ENCODE results near the gene VAMP8. TPM values are rescaled to one million over a fixed set of nuclear protein-coding genes. Genes with fewer than 3 reads are reported as not detected.
"Not testable (repeated sequence)": the region's sequence is repeated elsewhere in the genome, so short reads cannot be mapped to it uniquely, and the experiment has no call there.

The VAMP8 gene
- total RNA-seq, 1 donor from 2014 or later = 69.9 TPM

- ATAC-seq = no peak
- no peak for DNase-seq (ENCODE audit: low spot score)
Measured at GRCh38 chr2:85597241-85597640, 19.9 kb downstream of the VAMP8 start.

DNA sequence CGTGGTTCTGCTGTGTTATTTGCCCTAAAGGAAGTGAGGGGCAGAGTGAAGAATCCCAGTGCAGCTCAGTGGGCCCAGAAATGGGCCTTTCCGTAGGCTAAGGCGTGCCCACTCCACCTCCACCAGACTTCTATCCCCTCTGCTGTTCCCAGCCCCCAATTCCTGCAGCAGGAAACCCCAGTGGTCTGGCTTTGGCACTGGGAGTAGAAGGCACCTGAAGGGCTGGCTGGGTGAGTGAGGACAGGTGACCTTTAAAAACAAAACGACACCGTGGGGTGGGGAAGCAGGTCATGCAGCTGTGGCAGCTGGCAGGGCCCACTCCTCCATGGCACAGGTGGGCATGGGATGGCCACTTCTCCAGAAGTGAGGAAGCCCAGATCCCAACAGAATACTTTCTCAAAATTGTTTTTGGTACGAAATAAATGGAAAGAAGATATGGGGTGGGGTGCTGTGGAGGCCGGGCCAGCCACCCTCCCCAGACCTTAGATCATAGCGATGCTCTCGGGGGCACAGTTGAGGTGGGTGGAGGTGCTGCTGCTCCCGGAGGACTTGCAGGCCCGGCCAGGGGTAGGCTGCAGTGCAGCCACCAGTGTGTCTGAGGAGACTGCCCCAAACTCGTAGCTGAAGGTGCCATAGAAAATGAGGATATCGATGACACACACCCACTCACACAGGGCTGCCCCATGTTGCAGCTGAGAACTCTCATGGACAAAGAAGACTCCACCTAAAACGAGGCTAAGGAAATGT, 21.4 kb downstream of the VAMP8 start:
- no peak for ATAC-seq
- DNase-seq (ENCODE audit: low spot score) = no peak

GRCh38 chr2:85599468-85600234, 22.3 kb downstream of the VAMP8 start:
- ATAC-seq (no peak), DNase-seq (ENCODE audit: low spot score) (no peak)

- ATAC-seq (no peak), DNase-seq (ENCODE audit: low spot score) (no peak)
Measured at GRCh38 chr2:85600235-85600575, 22.8 kb downstream of the VAMP8 start.

GRCh38 chr2:85600951-85601770, 23.8 kb downstream of the VAMP8 start:
- ATAC-seq (no peak), DNase-seq (ENCODE audit: low spot score) (no peak)

- DNase-seq (ENCODE audit: low spot score) = peak; percentile 82
- peak; percentile 72 for ATAC-seq
Measured at GRCh38 chr2:85601771-85602475, 24.5 kb downstream of the VAMP8 start.

GRCh38 chr2:85602476-85603234, 25.3 kb downstream of the VAMP8 start, which contains the start of gene TMEM150A:
TMEM150A (minus strand) TSS chr2:85602698; CDS start chr2:85601948, 750 bp downstream.
- peak; percentile 91 for ATAC-seq
- DNase-seq (ENCODE audit: low spot score) = peak; percentile 96

GRCh38 chr2:85604133-85604444, 26.7 kb downstream of the VAMP8 start:
- ATAC-seq; DNase-seq (ENCODE audit: low spot score): not testable (repeated sequence)

DNA sequence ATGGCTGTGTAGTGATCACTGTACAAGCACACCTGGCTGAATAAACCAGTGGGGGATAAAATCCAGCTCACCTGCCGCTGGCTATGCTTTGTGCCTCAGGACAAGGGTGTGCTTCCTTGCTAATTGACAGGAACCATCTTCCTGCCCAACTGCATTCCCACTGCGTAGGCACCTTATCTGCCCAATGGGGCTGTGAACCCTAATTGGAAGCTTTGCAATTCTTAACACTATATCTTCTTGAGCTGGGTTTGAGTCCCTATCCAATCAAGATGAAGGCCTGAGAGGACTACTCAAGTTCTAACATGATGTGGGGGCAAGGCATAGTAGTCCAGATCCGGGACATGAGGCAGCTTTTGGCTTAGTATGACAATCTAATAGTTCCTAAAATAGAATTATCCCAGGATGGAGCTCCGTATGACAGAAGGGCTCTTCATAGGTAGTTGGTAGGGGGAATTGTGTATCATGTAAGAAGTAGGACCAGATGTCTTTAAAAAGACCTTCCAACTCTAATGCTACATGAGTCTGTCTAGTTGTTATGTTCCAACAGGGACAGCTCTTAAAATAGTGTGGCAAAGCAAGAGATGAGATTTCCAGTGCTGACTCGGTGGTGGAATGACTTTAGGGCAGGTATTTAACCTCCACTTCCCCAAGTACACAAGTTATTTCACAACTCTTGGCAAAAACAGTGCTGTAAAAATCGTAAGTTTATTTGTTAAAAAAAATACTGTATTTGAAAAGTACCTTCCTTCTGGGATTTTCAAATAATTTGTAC, 27.4 kb downstream of the VAMP8 start:
- no peak for ATAC-seq
- DNase-seq (ENCODE audit: low spot score) = no peak

- no peak for ATAC-seq
- DNase-seq (ENCODE audit: low spot score) = no peak
Measured at GRCh38 chr2:85605406-85606115, 28.2 kb downstream of the VAMP8 start.

DNA sequence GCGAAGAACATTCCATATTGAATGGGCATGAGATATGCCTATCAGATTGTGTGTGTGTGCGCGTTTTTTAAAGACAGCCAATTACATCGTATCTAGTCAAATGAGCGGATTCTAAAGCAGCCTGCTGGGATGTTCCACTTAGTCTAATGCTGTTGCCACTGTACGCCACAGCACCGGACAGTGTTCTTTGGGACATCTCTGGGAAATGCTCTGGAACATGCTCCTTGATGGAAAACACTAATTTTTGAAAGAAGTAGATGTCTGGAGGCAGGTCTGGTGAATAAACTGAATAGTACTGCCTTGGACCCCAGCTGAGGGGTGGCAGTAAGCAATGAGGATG, 28.7 kb downstream of the VAMP8 start:
- no peak for ATAC-seq

GRCh38 chr2:85607268-85608215, 30.2 kb downstream of the VAMP8 start:
- no peak for DNase-seq (ENCODE audit: low spot score)
- ATAC-seq = no peak

More for the DNA sequence above, 28.7 kb downstream of the VAMP8 start:
- no peak for DNase-seq (ENCODE audit: low spot score)

DNA sequence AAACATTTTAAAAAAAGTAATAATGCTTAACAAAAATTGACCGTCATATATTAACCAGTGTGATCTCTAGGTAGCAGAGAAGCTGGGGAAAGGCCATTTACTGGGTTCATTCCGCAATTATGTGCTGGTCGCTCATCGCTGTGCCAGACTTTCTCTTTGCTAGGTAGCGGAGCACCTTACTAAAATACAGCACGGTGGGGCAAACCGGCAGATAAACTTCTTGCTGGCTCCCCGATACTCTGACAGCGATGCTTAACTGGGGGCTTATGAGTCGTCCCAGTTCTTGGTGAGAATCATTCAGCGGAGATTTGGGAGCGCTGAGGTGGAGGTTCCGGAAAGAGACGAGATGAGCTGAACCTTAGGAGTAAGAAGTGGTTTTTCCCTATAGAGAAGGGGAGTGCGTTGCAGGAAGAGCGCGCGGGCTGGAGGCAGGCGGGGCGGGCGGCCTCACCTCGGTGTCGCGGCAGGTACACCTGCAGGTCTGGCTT, 33.9 kb downstream of the VAMP8 start:
- ATAC-seq = no peak
- no peak for DNase-seq (ENCODE audit: low spot score)

GRCh38 chr2:85611705-85612587, 34.6 kb downstream of the VAMP8 start, which contains the start of gene C2orf68:
C2orf68 (minus strand) TSS chr2:85612066; CDS start chr2:85611984, 82 bp downstream.
- DNase-seq (ENCODE audit: low spot score) (peak; percentile 93), ATAC-seq (peak; percentile 85)

- no peak for ATAC-seq
- DNase-seq (ENCODE audit: low spot score) = no peak
Measured at GRCh38 chr2:85613717-85614515, 36.5 kb downstream of the VAMP8 start.

GRCh38 chr2:85614757-85615156, 37.4 kb downstream of the VAMP8 start:
- DNase-seq (ENCODE audit: low spot score); ATAC-seq: not testable (repeated sequence)

Data from left lobe of liver (tissue), 2 donors.